Stimulated activated CD8-positive, alpha-beta memory T cell treated with anti-CD3 and anti-CD28 coated beads, Interleukin-4, amount 100 ng/mL, for 48 hours (primary cell): Measurements from ENCODE around the gene DKC1.
"Not testable (repeated sequence)": the region's sequence is repeated elsewhere in the genome, so short reads cannot be mapped to it uniquely, and the experiment has no call there.

Experiments used
- DNase-seq: peaks from one replicate; pipeline ENCODE4 v3.0.0-alpha.2; 2020

DKC1 gene

DNA sequence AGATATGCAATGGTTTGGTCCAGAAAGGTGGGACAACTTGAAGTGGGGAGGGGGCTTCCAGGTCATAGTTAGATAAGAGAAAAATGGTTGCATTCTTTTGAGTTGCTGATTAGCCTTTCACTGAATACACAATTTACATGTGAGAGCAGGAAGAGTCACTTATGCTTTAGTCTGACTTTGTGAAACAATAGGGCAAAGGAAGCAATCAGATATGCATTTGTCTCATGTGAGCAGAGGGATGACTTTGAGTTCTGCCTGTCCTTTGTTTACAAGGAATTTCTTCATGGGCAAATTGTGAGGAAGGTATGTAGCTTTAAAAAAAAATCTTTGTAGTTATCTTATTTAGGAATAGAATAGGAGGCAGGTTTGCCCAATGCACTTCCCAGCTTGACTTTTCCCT is 58.9 kb downstream of the DKC1 start:
- no peak for DNase-seq

DNA sequence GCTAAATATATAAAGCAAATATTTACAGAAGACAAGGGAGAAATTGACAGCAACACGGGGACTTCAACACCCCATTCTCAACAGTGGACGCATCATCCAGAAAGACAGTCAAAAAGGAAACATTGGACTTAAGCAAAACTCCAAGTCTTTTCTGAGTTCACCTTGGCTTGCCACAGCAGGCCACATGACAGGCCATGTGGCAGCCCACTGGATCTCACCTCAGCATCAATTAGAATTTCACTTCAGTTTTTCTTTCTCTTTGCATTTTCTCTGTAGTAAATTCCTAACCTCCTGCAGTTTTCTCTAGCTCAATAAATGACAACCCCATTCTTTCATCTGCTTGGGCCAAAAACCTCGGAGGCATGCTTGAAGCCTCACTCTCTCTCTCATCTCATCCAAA is 59.4 kb downstream of the DKC1 start:
- no peak for DNase-seq

DNA sequence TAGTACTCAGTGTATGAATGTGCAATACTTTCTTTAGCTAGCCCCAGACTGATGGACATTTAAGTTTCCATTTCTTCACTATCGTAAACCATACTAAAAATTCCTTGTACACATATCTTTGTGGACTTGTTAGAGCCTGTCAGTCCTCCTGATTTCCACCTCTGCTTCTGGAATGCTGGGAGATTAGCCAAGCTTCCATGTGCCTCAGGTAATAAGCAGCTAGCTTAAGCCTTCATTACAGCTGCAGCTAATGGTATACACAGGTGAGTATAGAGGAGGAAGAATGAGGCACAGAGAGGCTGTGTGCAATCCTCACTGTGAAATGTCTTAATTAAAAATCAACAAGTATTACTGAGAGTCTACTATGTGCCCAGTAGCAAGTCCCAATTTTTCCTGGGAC is 62.0 kb downstream of the DKC1 start:
- DNase-seq: no peak

DNA sequence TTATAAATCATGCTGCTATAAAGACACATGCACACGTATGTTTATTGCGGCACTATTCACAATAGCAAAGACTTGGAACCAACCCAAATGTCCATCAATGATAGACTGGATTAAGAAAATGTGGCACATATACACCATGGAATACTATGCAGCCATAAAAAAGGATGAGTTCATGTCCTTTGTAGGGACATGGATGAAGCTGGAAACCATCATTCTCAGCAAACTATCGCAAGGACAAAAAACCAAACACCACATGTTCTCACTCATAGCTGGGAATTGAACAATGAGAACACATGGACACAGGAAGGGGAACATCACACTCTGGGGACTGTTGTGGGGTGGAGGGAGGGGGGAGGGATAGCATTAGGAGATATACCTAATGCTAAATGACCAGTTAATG is 62.9 kb downstream of the DKC1 start:
- DNase-seq: not testable (repeated sequence)
